Measurements from ENCODE around the gene C12orf75. TPM values are rescaled to one million over a fixed set of nuclear protein-coding genes. Genes with fewer than 3 reads are reported as not detected.
A peak's percentile ranks its signal among the peaks of the same experiment; 100 is the strongest.

Gene C12orf75
- total RNA-seq, 6 experiments from 2014 or later: 1,007 to 1,412 (median 1,300) TPM

DNA sequence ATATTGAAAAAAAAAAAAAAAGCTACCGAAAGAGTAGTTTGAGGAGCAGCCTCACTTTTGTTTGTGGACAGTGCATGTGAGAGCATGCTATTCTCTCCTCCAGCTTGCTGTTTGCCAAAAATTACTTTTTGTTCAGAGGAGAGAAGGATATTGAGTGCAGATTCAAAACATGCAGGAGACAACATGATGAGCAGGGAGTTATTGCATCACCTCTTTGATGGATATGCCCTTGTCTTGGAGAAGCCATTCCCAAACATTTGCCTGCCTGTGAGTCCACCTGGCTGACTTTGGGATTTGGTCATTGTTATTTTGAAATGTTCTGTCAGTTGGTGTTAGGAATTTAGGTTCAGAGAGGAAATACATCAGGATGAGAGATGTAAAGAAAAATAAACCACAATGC, 2.4 kb downstream of the C12orf75 start:
- peak overlapping the region; percentile 97 for H3K4me3 Mint-ChIP-seq
- TF ChIP-seq, protein P1, sequence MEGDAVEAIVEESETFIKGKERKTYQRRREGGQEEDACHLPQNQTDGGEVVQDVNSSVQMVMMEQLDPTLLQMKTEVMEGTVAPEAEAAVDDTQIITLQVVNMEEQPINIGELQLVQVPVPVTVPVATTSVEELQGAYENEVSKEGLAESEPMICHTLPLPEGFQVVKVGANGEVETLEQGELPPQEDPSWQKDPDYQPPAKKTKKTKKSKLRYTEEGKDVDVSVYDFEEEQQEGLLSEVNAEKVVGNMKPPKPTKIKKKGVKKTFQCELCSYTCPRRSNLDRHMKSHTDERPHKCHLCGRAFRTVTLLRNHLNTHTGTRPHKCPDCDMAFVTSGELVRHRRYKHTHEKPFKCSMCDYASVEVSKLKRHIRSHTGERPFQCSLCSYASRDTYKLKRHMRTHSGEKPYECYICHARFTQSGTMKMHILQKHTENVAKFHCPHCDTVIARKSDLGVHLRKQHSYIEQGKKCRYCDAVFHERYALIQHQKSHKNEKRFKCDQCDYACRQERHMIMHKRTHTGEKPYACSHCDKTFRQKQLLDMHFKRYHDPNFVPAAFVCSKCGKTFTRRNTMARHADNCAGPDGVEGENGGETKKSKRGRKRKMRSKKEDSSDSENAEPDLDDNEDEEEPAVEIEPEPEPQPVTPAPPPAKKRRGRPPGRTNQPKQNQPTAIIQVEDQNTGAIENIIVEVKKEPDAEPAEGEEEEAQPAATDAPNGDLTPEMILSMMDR (IDR thresholded peaks at IDR 0.05): no peak
- peaks cover 65% of the 10 kb centered on the region for H3K36me3 Mint-ChIP-seq (ENCODE audit: low read depth)
- H3K9me3 Mint-ChIP-seq: no peaks in the 10 kb centered on the region; the same call in 1 of the 2 replicates
- peak overlapping the region; percentile 81 for H3K27ac Mint-ChIP-seq
- peaks cover 85% of the 10 kb centered on the region for H3K4me1 Mint-ChIP-seq (ENCODE audit: low read depth)
- H3K27me3 Mint-ChIP-seq (ENCODE audit: insufficient read depth): peaks cover 2% of the 10 kb centered on the region; the same call in 1 of the 2 replicates
- no peak for DNase-seq

GRCh38 chr12:105334001-105334400, 3.5 kb downstream of the C12orf75 start:
- Mint-ChIP-seq H3K36me3 (ENCODE audit: low read depth) (peaks cover 73% of the 10 kb centered on the region), H3K9me3 (no peaks in the 10 kb centered on the region; the same call in 1 of the 2 replicates), H3K27ac (peak overlapping the region; percentile 81), H3K4me1 (ENCODE audit: low read depth) (peaks cover 85% of the 10 kb centered on the region), H3K4me3 (peak overlapping the region; percentile 97), H3K27me3 (ENCODE audit: insufficient read depth) (peaks cover 2% of the 10 kb centered on the region; the same call in 1 of the 2 replicates)
- peak; percentile 35 for DNase-seq
- TF ChIP-seq, protein P1 (IDR thresholded peaks at IDR 0.05): no peak

DNA sequence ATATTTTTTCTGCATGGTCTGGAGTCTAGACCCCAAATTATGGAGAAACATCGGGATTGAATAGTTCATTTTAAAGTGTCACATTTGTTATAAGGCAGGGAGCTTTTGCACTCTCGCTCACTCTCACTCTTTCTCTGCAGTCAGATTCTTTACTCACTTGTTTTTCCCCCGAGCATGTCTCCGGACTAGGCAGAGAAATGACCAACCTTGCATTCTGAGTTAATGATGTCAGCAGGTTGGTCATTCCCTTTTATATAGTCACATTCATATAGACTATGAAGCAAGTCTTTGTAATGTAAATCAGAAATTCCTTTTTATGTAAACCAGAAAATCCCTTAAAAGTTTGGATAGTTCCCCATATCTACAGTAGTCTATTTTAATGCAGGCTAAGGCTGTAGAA, 4.1 kb downstream of the C12orf75 start:
- TF ChIP-seq, protein P1 (IDR thresholded peaks at IDR 0.05): no peak
- Mint-ChIP-seq H3K27me3 (ENCODE audit: insufficient read depth) (peaks cover 2% of the 10 kb centered on the region; the same call in 1 of the 2 replicates), H3K4me3 (peak overlapping the region; percentile 97), H3K36me3 (ENCODE audit: low read depth) (peaks cover 73% of the 10 kb centered on the region), H3K4me1 (ENCODE audit: low read depth) (peaks cover 82% of the 10 kb centered on the region), H3K27ac (peak overlapping the region; percentile 81), H3K9me3 (no peaks in the 10 kb centered on the region; the same call in 1 of the 2 replicates)
- DNase-seq: peak; percentile 76

DNA sequence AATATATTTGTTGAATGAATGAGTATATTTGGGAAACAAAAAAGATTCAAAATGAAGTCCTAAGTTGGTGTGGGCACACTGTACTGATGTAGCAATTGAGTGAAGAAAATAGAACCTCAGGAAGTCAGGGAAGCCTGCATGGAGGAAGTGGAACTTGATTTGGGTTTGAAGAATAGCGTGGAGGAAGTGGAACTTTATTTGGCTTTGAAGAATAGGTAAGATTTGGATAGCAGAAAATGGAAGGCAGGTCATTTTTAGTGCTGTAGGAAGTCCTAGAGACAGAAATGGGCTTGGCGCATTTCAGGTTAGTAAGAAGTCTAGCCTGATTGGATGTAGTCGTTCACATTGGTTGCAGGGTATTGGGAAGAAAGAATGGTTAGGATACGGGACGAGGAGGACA, 5.4 kb downstream of the C12orf75 start:
- peaks cover 2% of the 10 kb centered on the region; the same call in 1 of the 2 replicates for H3K27me3 Mint-ChIP-seq (ENCODE audit: insufficient read depth)
- peaks cover 83% of the 10 kb centered on the region for H3K4me1 Mint-ChIP-seq (ENCODE audit: low read depth)
- peaks cover 84% of the 10 kb centered on the region for H3K36me3 Mint-ChIP-seq (ENCODE audit: low read depth)
- peak overlapping the region; percentile 81 for H3K27ac Mint-ChIP-seq
- TF ChIP-seq, protein P1 (IDR thresholded peaks at IDR 0.05): no peak
- peaks cover 6% of the 10 kb centered on the region for H3K9me3 Mint-ChIP-seq
- peak overlapping the region; percentile 97 for H3K4me3 Mint-ChIP-seq
- DNase-seq: no peak

DNA sequence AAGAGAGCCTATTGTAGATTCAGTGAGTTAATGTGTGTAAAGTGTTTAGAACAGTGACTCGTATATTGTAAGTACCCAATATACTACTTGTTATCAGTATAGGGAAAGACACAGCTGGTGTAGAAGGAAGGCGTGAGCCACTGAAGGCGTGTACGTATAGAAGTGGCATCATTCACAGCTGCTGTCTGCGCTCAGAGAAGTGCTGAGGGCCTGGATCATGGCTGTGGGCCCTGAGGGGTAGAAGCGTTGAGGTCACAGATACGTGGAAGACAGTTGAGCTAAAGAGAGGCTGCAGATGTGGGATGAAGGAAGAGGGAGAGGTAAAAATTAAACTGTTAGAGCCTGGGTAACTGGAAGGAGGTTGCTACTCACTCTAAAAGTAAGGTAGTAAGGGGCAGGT, 5.9 kb downstream of the C12orf75 start:
- Mint-ChIP-seq H3K27me3 (ENCODE audit: insufficient read depth) (peaks cover under 1% of the 10 kb centered on the region), H3K9me3 (peaks cover 10% of the 10 kb centered on the region), H3K27ac (peak overlapping the region; percentile 81), H3K36me3 (ENCODE audit: low read depth) (peaks cover 87% of the 10 kb centered on the region), H3K4me3 (peak overlapping the region; percentile 97), H3K4me1 (ENCODE audit: low read depth) (peaks cover 89% of the 10 kb centered on the region)
- TF ChIP-seq, protein P1 (IDR thresholded peaks at IDR 0.05): no peak
- DNase-seq: no peak
